GM12878 (cell line): ENCODE measurements around the gene CARD11. TPM values are rescaled to one million over a fixed set of nuclear protein-coding genes. Genes with fewer than 3 reads are reported as not detected.

Experiments
- ATAC-seq: fragments of 200-7000 bp; cut with Tn5 transposase; 3 replicates; pipeline ENCODE4 v1.9.1; 2020; ENCODE audit warnings: mild to moderate bottlenecking, moderate library complexity
- BruUV-seq: library from RNA; stranded (reverse); fragments of 400-500 nt; replicated peaks from 2 replicates; lab custom pipeline; 2021; lab: Mats Ljungman, UMichigan
- CTCF ChIA-PET: fragments of 300-600 bp; sonication (Branson Sonifier 250); formaldehyde crosslinking; extraction: SDS; loops from one replicate; lab custom pipeline; 2021; ENCODE audit warnings: inconsistent platforms; lab: Yijun Ruan, JAX
- POLR2A ChIA-PET: fragments of 350-600 bp; formaldehyde crosslinking; extraction: SDS; loops from one replicate; lab custom pipeline; 2021; ENCODE audit warnings: inconsistent platforms; lab: Charles Lee
- RAD21 ChIA-PET: fragments of 300-600 bp; sonication (Branson Sonifier 250); formaldehyde crosslinking; loops from one replicate; lab custom pipeline; 2023; ENCODE audit warnings: antibody characterized with exemption; ENCODE audit not compliant: unreplicated experiment; lab: Charles Lee
- SMC1A ChIA-PET: fragments of 300-600 bp; sonication (Branson Sonifier 250); formaldehyde crosslinking; loops from one replicate; lab custom pipeline; 2023; ENCODE audit not compliant: unreplicated experiment, uncharacterized antibody; lab: Charles Lee
- DNase-seq: peaks from one replicate; pipeline ENCODE4 v3.0.0-alpha.2; 2011; ENCODE audit warnings: low read depth, low spot score
- FAIRE-seq: peaks from 3 replicates; lab custom pipeline; 2011; peaks lifted over from hg19 to GRCh38; lab: Jason Lieb, UNC
- H2AFZ ChIP-seq: 2 replicates; pipeline ENCODE4 v1.6.0; 2011; ENCODE audit warnings: low read depth, low read length, control low read depth; ENCODE audit not compliant: control insufficient read depth
- H3K27ac ChIP-seq: 2 replicates; pipeline ENCODE4 v1.5.1; 2011; ENCODE audit warnings: control low read depth; ENCODE audit not compliant: control insufficient read depth, insufficient read depth
- H3K27me3 ChIP-seq, 2 experiments: replicated peaks in 1 of 2; 2 replicates each; pipeline versions ENCODE4 v1.6.0 to v1.6.1; 2011; ENCODE audit warnings: low read length in 1 of 2; ENCODE audit not compliant: control insufficient read depth in 2 of 2, insufficient read depth in 2 of 2
- H3K36me3 ChIP-seq, 2 experiments: 2 replicates each; pipeline ENCODE4 v1.5.1; 2011; ENCODE audit warnings: low read length in 1 of 2; ENCODE audit not compliant: control insufficient read depth in 2 of 2, insufficient read depth in 2 of 2
- H3K4me1 ChIP-seq: 2 replicates; pipeline ENCODE4 v1.6.1; 2011; ENCODE audit warnings: mild to moderate bottlenecking, low read length, moderate library complexity, mixed read lengths; ENCODE audit not compliant: control insufficient read depth, insufficient read depth
- H3K4me2 ChIP-seq: 2 replicates; pipeline ENCODE4 v1.6.0; 2011; ENCODE audit warnings: control low read depth; ENCODE audit not compliant: control insufficient read depth, insufficient read depth
- H3K4me3 ChIP-seq: fragments of 200-600 bp; sonication (generic); 2 replicates; pipeline ENCODE4 v1.5.1; 2016
- H3K79me2 ChIP-seq: 2 replicates; pipeline ENCODE4 v1.6.0; 2011; ENCODE audit warnings: low read length; ENCODE audit not compliant: control insufficient read depth, insufficient read depth
- H3K9ac ChIP-seq: 2 replicates; pipeline ENCODE4 v1.8.0; 2011; ENCODE audit warnings: low read length, control low read depth, mixed read lengths; ENCODE audit not compliant: control insufficient read depth, insufficient read depth
- H3K9me3 ChIP-seq: replicated peaks from 3 replicates; pipeline ENCODE4 v1.5.1; 2011; ENCODE audit warnings: mild to moderate bottlenecking, low read length; ENCODE audit not compliant: control insufficient read depth, insufficient read depth
- H4K20me1 ChIP-seq: 2 replicates; pipeline ENCODE4 v1.6.0; 2011; ENCODE audit not compliant: control insufficient read depth, insufficient read depth
- BACH1 ChIP-seq: fragments of 450-650 bp; IDR thresholded peaks from 2 replicates; pipeline ENCODE4 v1.6.1; 2017; ENCODE audit warnings: mild to moderate bottlenecking, borderline replicate concordance
- CHD2 ChIP-seq: IDR thresholded peaks from 2 replicates; pipeline ENCODE4 v1.6.1; 2011; ENCODE audit warnings: low read depth, low read length, improper control_type of control experiment, borderline replicate concordance
- E2F8 ChIP-seq: fragments of 450-650 bp; IDR thresholded peaks from 2 replicates; pipeline ENCODE4 v1.6.1; 2018; ENCODE audit warnings: mild to moderate bottlenecking, low read depth, moderate library complexity; ENCODE audit not compliant: partially characterized antibody
- HSF1 ChIP-seq: fragments of 150-350 bp; IDR thresholded peaks from 2 replicates; pipeline ENCODE4 v1.6.1; 2014; ENCODE audit warnings: mild to moderate bottlenecking, low read depth, low read length
- KAT2A ChIP-seq: conservative IDR thresholded peaks from 2 replicates; pipeline ENCODE4 v1.6.1; 2011; ENCODE audit warnings: low read depth, low read length; ENCODE audit not compliant: control insufficient read depth
- MEF2B ChIP-seq: fragments of 450-650 bp; IDR thresholded peaks from 2 replicates; pipeline ENCODE4 v1.6.1; 2018; ENCODE audit warnings: mild to moderate bottlenecking, moderate library complexity; ENCODE audit not compliant: partially characterized antibody, poor library complexity, severe bottlenecking
- MYC ChIP-seq: IDR thresholded peaks from 2 replicates; pipeline ENCODE4 v1.6.1; 2011; ENCODE audit warnings: mild to moderate bottlenecking, low read length, moderate library complexity, inconsistent platforms; ENCODE audit not compliant: insufficient read depth, insufficient replicate concordance, insufficient read length, severe bottlenecking
- NR2F1 ChIP-seq: fragments of 450-650 bp; conservative IDR thresholded peaks from 2 replicates; pipeline ENCODE4 v1.6.1; 2017; ENCODE audit warnings: mild to moderate bottlenecking
- RAD21 ChIP-seq: IDR thresholded peaks from 2 replicates; pipeline ENCODE4 v1.6.1; 2011; ENCODE audit warnings: mild to moderate bottlenecking, low read depth, low read length, moderate library complexity; ENCODE audit not compliant: insufficient read depth
- TCF3 ChIP-seq: IDR thresholded peaks from 2 replicates; pipeline ENCODE4 v1.6.1; 2012; ENCODE audit warnings: low read depth, mild to moderate bottlenecking, low read length, borderline replicate concordance; ENCODE audit not compliant: insufficient read depth
- YBX1 ChIP-seq: fragments of 450-650 bp; IDR thresholded peaks from 2 replicates; pipeline ENCODE4 v1.6.1; 2016; ENCODE audit warnings: antibody characterized with exemption
- ZZZ3 ChIP-seq: IDR thresholded peaks from 2 replicates; pipeline ENCODE4 v1.6.1; 2011; ENCODE audit warnings: low read depth; ENCODE audit not compliant: control insufficient read depth, insufficient read length
- WGBS: methylation state at CpG from one replicate; pipeline ENCODE4 v1.1.6; 2016; ENCODE audit warnings: low lambda C conversion rate; ENCODE audit not compliant: insufficient replicate concordance, insufficient coverage; ENCODE audit errors: missing lambda C conversion rate; 5-methylcytosine and 5-hydroxymethylcytosine counted together
- in situ Hi-C: fragments of 300-500 bp; cut with MboI; formaldehyde crosslinking; loops from 9 replicates; pipeline ENCODE4 v1.14.3; 2018; ENCODE audit warnings: mixed read lengths
- intact Hi-C: fragments of 100-400 bp; cut with micrococcal nuclease; formaldehyde crosslinking; loops from one replicate; pipeline ENCODE4 v1.14.2; 2022; ENCODE audit not compliant: unreplicated experiment
- polyA plus RNA-seq, 11 experiments: library from polyadenylated mRNA; depleted of rRNA in 4 of 11; unstranded in 6 of 11; stranded (reverse) in 5 of 11; fragments of >200 nt; fragmentation: Nextera tagmentation in 4 of 11; fragmentation: Illumina TruSeq in 1 of 11; extraction: Ambion mirVana in 4 of 11; extraction: Trizol in 1 of 11; gene quantifications; 1 replicate in 1 of 11; 2 replicates in 10 of 11; pipeline versions ENCODE4 v1.2.1 to v1.2.3, GENCODE V29; 2011 to 2016; ENCODE audit warnings: inconsistent platforms in 2 of 11, missing spikeins in 2 of 11, low read depth in 1 of 11
- total RNA-seq, 4 experiments: library from RNA; depleted of rRNA in 3 of 4; stranded (reverse); fragments of >200 nt in 3 of 4; fragmentation: Illumina TruSeq in 1 of 4; extraction: Trizol in 1 of 4; gene quantifications; 2 replicates each; pipeline versions ENCODE4 v1.2.1 to v1.2.3, GENCODE V29; 2013 to 2021

Gene CARD11
- total and polyA plus RNA-seq, 10 of the 15 experiments (the other 5 are each of a cell fraction or from before 2014, with no cell fraction given), result 0.27 to 72.0 (median 28.4) TPM

DNA sequence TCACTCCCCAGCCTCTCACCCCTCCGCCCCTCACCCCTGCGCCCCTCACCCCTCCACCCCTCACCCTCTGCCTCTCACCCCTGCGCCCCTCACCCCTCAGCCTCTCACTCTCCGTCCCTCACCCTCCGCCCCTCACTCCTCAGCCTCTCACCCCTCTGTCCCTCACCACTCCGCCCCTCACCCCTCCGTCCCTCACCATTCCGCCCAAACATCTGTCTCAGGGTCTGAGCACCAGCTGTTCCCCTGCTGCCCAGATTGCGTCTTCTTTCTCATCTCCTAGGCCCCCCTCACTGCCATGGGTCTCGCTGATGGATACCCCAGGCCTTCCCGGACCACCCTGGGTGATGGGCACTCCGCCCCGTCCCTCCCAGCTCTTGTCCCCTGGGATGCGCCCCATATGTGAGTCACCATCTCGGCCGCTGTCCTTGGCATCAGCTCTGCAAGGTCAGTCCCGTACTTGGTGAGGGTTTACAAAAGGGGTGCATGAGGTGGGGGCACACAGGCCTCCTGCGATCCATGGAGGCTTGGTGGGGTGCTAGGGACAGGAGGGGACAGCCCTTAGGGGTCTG lies 134.1 kb downstream of the CARD11 start:
- Histone ChIP-seq H3K79me2 (no peaks in the 10 kb centered on the region), H3K4me3 (no peak overlapping the region), H3K4me1 (no peaks in the 10 kb centered on the region), H3K9ac (no peak overlapping the region), H3K9me3 (no peaks in the 10 kb centered on the region; the same call in 2 of the 3 replicates), H3K4me2 (no peak overlapping the region), H3K36me3 (peaks cover 3 to 4% of the 10 kb centered on the region in 2 experiments; a peak in 3 of 4 replicates), H3K27ac (no peak overlapping the region), H2AFZ (no peak overlapping the region), H4K20me1 (no peaks in the 10 kb centered on the region), H3K27me3 (no peaks in the 10 kb centered on the region)
- ChIA-PET CTCF (no interaction called here), RAD21 (no interaction called here), SMC1A (no interaction called here), POLR2A (no interaction called here)
- BruUV-seq, result no TSS peak
- in situ Hi-C loops (no loop called here), intact Hi-C loops (no loop called here)
- ATAC-seq, result no peak
- FAIRE-seq, result no peak
- 98% methylated on average over 13 of the region's 18 CpGs for WGBS
- no peak for TF ChIP-seq MEF2B
- TF ChIP-seq YBX1, result no peak
- no peak for TF ChIP-seq E2F8
- TF ChIP-seq BACH1, result no peak
- TF ChIP-seq HSF1, result no peak
- no peak for TF ChIP-seq KAT2A
- no peak for TF ChIP-seq TCF3
- TF ChIP-seq ZZZ3, result no peak
- no peak for TF ChIP-seq NR2F1
- TF ChIP-seq RAD21, result no peak
- no peak for TF ChIP-seq CHD2
- no peak for TF ChIP-seq MYC
- DNase-seq, result no peak
